Stimulated activated CD8-positive, alpha-beta memory T cell treated with anti-CD3 and anti-CD28 coated beads, Interleukin-7, amount 100 ng/mL, for 4 hours (primary cell): ENCODE results near the gene MEPCE.

ENCODE experiments used
- DNase-seq, 2 donors: peaks; one replicate each; pipeline ENCODE4 v3.0.0-alpha.2; 2020; ENCODE audit warnings: low read depth in 2 of 2

Gene MEPCE

GRCh38 chr7:100483090-100483721 lies 53.6 kb downstream of the MEPCE start:
- peak; percentile 50 to 76 for DNase-seq
